Activated T-cell treated with anti-CD3 and anti-CD28 coated beads for 48 hours (primary cell): ENCODE data around the gene PUM2.

Experiments used
- DNase-seq: peaks from one replicate; pipeline ENCODE4 v3.0.0-alpha.2; 2020; ENCODE audit warnings: low read depth

Gene PUM2

DNA sequence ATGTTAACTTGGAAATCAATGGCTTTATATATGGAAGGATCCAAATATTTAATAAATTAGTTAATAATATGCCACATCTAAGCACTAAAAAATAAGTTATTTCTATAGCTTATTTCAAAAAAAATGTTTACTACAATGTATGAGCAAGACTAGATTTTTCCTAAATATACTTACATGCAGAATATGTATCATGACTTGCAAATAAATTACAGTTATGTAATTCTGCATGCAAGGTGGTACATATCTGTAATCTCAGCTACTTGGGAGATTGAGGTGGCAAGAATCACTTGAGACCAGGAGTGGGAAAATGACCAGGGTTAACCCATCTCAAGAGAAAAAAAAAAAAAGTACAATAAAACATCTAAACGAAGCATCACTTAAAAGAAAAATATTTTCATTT lies 11.6 kb downstream of the PUM2 start:
- no peak for DNase-seq

DNA sequence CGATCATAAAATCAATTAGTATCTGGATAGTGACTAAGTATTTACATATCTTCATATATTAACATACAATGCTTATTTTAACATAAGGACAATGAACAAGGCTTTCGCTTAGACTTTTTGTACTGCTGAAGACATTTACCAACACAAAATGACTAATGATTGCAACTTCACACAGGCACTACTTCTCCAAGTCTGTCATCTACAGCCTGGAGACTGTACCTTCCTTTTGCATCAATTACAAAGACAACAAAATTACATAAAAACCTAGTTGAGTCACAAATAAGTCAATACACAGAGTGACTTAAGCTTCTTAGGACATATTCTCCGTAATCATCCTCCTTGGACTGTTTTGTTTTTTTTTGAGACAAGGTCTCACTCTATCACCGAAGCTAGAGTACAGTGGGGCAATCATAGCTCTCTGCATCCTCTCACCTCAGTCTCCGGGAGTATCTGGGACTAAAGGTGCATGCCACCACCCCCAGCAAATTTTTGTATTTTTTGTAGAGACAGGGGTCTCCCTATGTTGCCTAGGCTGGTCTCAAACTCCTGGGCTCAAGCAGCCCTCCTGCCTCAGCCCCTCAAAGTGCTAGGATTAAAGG lies 15.9 kb downstream of the PUM2 start:
- no peak for DNase-seq

DNA sequence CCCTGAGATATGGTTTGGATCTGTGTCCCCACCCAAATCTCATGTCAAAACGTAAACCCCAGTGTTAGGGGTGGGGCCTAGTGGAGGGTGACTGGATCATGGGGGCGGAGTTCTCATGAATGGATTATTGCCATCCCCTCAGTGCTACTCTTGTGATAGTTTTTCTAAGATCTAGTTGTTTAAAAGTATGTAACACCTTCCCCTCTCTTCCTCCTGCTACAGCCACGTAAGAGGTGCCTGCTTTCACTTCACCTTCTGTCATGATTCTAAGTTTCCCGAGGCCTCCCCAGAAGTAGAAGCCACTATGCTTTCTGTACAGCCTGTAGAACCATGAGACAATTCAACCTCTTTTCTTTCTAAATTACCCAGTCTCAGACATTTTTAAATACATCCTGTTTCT lies 16.9 kb downstream of the PUM2 start:
- DNase-seq = no peak

- DNase-seq = no peak
Measured at GRCh38 chr2:20330192-20330591, 20.5 kb downstream of the PUM2 start.

DNA sequence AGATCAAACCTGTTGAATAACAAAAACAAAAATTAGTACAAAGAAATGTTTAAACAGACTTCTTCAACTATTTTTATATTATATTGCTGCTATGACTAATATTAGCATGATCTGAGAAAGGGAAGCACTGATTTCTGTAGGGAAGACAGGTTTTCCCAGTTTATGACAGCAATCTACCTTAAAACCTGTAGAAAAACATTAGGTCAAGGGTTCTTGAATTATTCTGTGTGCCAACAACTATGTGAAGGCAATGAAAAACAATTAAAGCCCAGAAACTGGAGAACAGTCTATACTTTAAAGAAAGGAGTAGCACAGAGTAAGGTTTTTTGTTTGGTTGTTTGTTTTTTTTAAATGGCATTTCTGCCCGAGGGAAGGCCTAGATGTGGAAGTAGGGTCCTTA lies 23.3 kb downstream of the PUM2 start:
- DNase-seq = no peak

- DNase-seq = peak; percentile 21
Measured at GRCh38 chr2:20326163-20326780, 24.4 kb downstream of the PUM2 start.

- DNase-seq = no peak
Measured at GRCh38 chr2:20322527-20323300, 27.9 kb downstream of the PUM2 start.

DNA sequence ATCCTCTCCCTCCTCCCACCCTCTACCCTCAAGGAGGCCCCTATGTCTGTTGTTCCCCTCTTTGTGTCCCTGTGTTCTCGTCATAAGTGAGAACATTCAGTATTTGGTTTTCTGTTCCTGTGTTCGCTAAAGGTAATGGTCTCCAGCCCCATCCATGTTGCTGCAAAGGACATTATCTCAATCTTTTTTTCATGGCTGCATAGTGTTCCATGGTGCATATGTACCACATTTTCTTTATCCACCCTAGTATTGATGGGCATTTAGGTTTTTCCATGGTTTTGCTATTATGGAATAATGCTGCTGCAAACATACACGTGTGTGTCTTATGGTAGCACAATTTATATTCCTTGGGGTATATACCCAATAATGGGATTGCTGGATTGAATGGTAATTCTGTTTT lies 33.0 kb downstream of the PUM2 start:
- no peak for DNase-seq

DNA sequence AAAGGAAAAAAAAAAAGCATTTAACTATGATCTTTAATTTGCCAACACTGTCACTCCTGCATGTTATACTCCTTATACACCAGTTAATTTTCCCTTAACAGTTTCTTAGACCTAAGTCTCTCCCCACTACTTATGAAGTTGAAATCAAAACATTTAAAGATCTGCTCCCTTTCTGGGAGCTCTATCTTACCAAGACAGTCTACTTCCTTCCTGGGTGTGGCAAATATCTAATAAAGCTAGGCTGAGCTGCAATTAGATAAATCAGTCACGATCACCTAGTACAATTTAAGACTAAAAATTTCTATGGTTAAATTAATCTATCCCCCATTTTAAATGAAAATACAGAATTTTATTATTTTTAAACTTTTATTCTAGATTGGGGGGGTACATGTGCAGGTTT lies 33.4 kb downstream of the PUM2 start:
- DNase-seq = no peak

GRCh38 chr2:20314562-20315501 lies 35.8 kb downstream of the PUM2 start:
- DNase-seq = no peak

- no peak for DNase-seq
Measured at GRCh38 chr2:20313659-20314058, 37.0 kb downstream of the PUM2 start.

- DNase-seq = no peak
Measured at GRCh38 chr2:20309001-20309400, 41.6 kb downstream of the PUM2 start.

GRCh38 chr2:20307311-20307710 lies 43.3 kb downstream of the PUM2 start:
- DNase-seq = no peak

DNA sequence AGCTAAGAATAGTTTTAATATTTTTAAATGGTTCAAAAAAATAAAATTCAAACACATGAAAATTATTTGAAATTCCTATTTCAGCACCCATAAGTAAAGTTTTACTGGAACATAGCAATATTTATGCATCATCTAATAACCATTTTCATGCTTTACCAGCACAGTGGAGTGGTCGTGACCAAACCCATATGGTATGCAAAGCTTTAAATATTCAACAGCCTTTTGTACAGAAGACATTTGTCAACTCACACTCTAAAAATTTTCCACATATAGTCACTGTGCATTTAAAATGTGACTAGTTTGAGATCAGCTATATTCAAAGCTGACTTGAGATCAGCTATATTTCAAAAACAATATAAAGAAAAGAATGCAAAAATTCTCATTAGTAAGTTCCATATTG lies 46.2 kb downstream of the PUM2 start:
- DNase-seq = no peak

DNA sequence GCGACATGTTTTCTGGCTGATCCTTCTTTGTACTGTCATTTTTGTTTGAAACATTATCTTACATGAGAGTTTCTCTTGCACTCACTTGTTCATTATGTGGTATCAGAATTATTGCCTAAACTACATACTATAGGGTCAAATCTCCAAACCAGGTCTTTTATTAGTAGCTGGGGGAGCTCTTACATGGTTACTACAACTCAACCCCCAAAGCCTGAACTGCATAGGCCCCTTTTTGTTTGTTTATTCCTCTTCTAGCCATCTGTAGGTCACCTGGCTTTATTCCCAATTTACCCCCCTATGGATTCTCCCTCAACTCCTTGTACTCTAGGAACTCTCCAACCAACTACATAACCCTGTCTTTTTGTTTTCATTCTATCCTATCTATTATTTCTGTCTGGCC lies 46.7 kb downstream of the PUM2 start:
- DNase-seq = no peak

- DNase-seq = no peak
Measured at GRCh38 chr2:20302019-20302418, 48.6 kb downstream of the PUM2 start.

GRCh38 chr2:20300656-20301055 lies 50.0 kb downstream of the PUM2 start:
- no peak for DNase-seq

- DNase-seq = no peak
Measured at GRCh38 chr2:20299113-20299512, 51.5 kb downstream of the PUM2 start.

- no peak for DNase-seq
Measured at GRCh38 chr2:20294231-20294630, 56.4 kb downstream of the PUM2 start.

- no peak for DNase-seq
Measured at GRCh38 chr2:20292984-20293383, 57.7 kb downstream of the PUM2 start.

DNA sequence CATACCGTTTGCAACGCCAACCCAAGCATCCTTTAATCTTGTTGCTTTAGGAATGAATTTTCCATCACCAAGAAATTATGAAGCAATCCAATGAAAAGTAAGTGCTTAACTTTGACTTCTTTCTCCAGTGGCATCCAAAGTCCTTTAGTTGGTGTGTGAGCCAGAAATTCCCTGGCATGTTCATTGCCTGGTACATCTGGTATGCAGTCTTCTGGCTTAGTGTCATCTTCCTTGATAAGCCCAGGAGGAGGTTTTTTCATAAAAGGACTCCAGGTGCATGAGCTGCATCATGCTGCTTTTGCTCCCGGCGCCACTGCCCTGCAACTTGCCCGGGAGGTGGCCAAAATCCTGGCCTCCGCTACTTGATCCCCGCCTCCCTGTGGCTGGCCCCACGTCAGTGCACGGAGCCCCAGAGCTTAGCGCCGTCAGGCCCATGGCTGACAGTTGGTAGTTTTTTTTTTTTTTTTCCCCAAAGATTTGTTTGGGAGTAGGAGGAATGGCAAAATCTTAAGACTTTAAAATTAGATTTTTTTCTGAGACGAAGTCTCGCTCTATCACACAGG lies 58.7 kb downstream of the PUM2 start:
- no peak for DNase-seq

DNA sequence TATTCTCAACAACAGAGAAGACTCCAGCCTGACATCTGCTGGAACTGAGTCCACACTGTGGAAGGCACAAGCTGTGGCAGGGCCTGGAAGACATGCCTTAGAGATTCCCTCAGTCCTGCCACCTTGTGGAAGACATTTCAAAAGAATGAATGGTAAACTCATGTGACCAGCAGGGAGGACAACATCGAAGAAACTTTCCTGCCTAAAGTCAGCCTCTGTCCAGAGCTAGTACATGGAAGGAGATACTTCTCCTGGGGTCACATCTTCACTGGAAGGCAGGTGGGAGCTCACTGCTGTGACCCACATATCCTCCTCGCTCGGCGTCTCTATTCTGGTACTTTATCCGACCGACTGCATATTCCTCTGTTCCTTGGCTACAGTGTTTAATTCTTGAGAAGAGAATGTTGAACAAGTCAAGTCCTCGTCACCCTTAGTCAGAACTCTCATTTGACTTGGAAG lies 59.5 kb downstream of the PUM2 start:
- no peak for DNase-seq
